HepG2 (cell line): ENCODE measurements around the gene TUBB3. TPM values are rescaled to one million over a fixed set of nuclear protein-coding genes. Genes with fewer than 3 reads are reported as not detected.

Experiments
- ARID5B ChIP-seq: IDR thresholded peaks from 2 replicates; pipeline ENCODE4 v1.4.0; 2020; ENCODE audit warnings: mild to moderate bottlenecking, missing genetic modification reagents
- FOXO1 ChIP-seq: sonication (generic); formaldehyde crosslinking; IDR thresholded peaks from 2 replicates; pipeline ENCODE4 v1.4.0; 2020; ENCODE audit warnings: missing genetic modification reagents
- GLI4 ChIP-seq: sonication (generic); formaldehyde crosslinking; IDR thresholded peaks from 2 replicates; pipeline ENCODE4 v1.5.1; 2020; ENCODE audit warnings: missing genetic modification reagents, mild to moderate bottlenecking, moderate library complexity, borderline replicate concordance
- HES4 ChIP-seq: sonication (generic); formaldehyde crosslinking; IDR thresholded peaks from 2 replicates; pipeline ENCODE4 v1.9.0; 2021; ENCODE audit warnings: mild to moderate bottlenecking, missing genetic modification reagents, borderline replicate concordance
- KAT8 ChIP-seq: IDR thresholded peaks from 2 replicates; pipeline ENCODE4 v1.6.1; 2016; ENCODE audit warnings: missing genetic modification reagents, missing compliant biosample characterization
- KDM4B ChIP-seq: sonication (generic); formaldehyde crosslinking; IDR thresholded peaks from 2 replicates; pipeline ENCODE4 v1.4.0; 2020; ENCODE audit warnings: missing genetic modification reagents
- KDM5B ChIP-seq: sonication (generic); formaldehyde crosslinking; IDR thresholded peaks from 2 replicates; pipeline ENCODE4 v1.4.0; 2020; ENCODE audit warnings: missing genetic modification reagents, mild to moderate bottlenecking, borderline replicate concordance
- KMT2B ChIP-seq: IDR thresholded peaks from 2 replicates; pipeline ENCODE4 v1.6.1; 2016; ENCODE audit warnings: missing genetic modification reagents, missing compliant biosample characterization
- MAFK ChIP-seq, 2 experiments: IDR thresholded peaks in 1 of 2; conservative IDR thresholded peaks in 1 of 2; 2 replicates each; pipeline ENCODE4 v1.6.1; 2011; ENCODE audit warnings: improper control_type of control experiment in 2 of 2, low read length in 2 of 2
- MTF2 ChIP-seq: sonication (generic); formaldehyde crosslinking; IDR thresholded peaks from 2 replicates; pipeline ENCODE4 v1.5.0; 2020; ENCODE audit warnings: missing genetic modification reagents, borderline replicate concordance
- NFE2L1 ChIP-seq: sonication (generic); formaldehyde crosslinking; IDR thresholded peaks from 2 replicates; pipeline ENCODE4 v1.4.0; 2020; ENCODE audit warnings: missing genetic modification reagents, mild to moderate bottlenecking, borderline replicate concordance
- RBFOX2 ChIP-seq: fragments of 200-400 bp; formaldehyde crosslinking; IDR thresholded peaks from 2 replicates; pipeline ENCODE4 v1.6.1; 2017; ENCODE audit warnings: low read depth, mild to moderate bottlenecking, low read length
- RXRA ChIP-seq: sonication (generic); formaldehyde crosslinking; IDR thresholded peaks from 2 replicates; pipeline ENCODE4 v1.5.1; 2020; ENCODE audit warnings: missing genetic modification reagents
- SMARCC2 ChIP-seq: fragments of 450-650 bp; IDR thresholded peaks from 2 replicates; pipeline ENCODE4 v1.6.1; 2017; ENCODE audit warnings: antibody characterized with exemption, mild to moderate bottlenecking
- SNAPC2 ChIP-seq: sonication (generic); formaldehyde crosslinking; IDR thresholded peaks from 2 replicates; pipeline ENCODE4 v1.8.1; 2022; ENCODE audit warnings: mild to moderate bottlenecking, missing genetic modification reagents
- SRSF1 ChIP-seq: fragments of 200-400 bp; formaldehyde crosslinking; optimal IDR thresholded peaks from 2 replicates; pipeline ENCODE3; 2017; ENCODE audit warnings: mild to moderate bottlenecking, low read depth, low read length, moderate library complexity
- TBP ChIP-seq: sonication (generic); formaldehyde crosslinking; IDR thresholded peaks from 2 replicates; pipeline ENCODE4 v1.5.0; 2020; ENCODE audit warnings: missing genetic modification reagents
- TRIM24 ChIP-seq: sonication (generic); formaldehyde crosslinking; IDR thresholded peaks from 2 replicates; pipeline ENCODE4 v1.8.0; 2022; ENCODE audit warnings: mild to moderate bottlenecking, missing genetic modification reagents
- ZBTB34 ChIP-seq: sonication (generic); formaldehyde crosslinking; IDR thresholded peaks from 2 replicates; pipeline ENCODE4 v1.8.0; 2022; ENCODE audit warnings: mild to moderate bottlenecking, missing genetic modification reagents
- ZNF235 ChIP-seq: sonication (generic); formaldehyde crosslinking; IDR thresholded peaks from 2 replicates; pipeline ENCODE4 v1.8.1; 2023; ENCODE audit warnings: mild to moderate bottlenecking, missing genetic modification reagents, borderline replicate concordance
- ZNF251 ChIP-seq: sonication (generic); formaldehyde crosslinking; IDR thresholded peaks from 2 replicates; pipeline ENCODE4 v1.9.0; 2021; ENCODE audit warnings: mild to moderate bottlenecking, missing genetic modification reagents
- ZNF383 ChIP-seq: sonication (generic); formaldehyde crosslinking; IDR thresholded peaks from 2 replicates; pipeline ENCODE4 v1.4.0; 2020; ENCODE audit warnings: missing genetic modification reagents, mild to moderate bottlenecking, borderline replicate concordance
- ZNF431 ChIP-seq: sonication (generic); formaldehyde crosslinking; IDR thresholded peaks from 2 replicates; pipeline ENCODE4 v1.9.0; 2022; ENCODE audit warnings: missing genetic modification reagents, low read depth, mild to moderate bottlenecking, borderline replicate concordance
- polyA plus RNA-seq, 8 experiments: library from polyadenylated mRNA; depleted of rRNA in 3 of 8; stranded (reverse) in 7 of 8; unstranded in 1 of 8; fragments of >200 nt; fragmentation: Illumina TruSeq in 4 of 8; extraction: Trizol in 4 of 8; gene quantifications; 2 replicates each; pipeline versions ENCODE4 v1.2.1 to v1.2.3, GENCODE V29; 2011 to 2016; ENCODE audit warnings: low read depth in 4 of 8, missing spikeins in 1 of 8, mixed read lengths in 1 of 8; ENCODE audit not compliant: insufficient read depth in 1 of 8
- total RNA-seq, 5 experiments: library from RNA; depleted of rRNA; stranded (reverse); fragments of >200 nt; fragmentation: Illumina TruSeq; extraction: Trizol; gene quantifications; 2 replicates each; pipeline ENCODE4 v1.2.3, GENCODE V29; 2016; ENCODE audit warnings: low read depth in 1 of 5
- TF ChIP-seq, protein P1 (sequence below): sonication (generic); formaldehyde crosslinking; IDR thresholded peaks from 2 replicates; pipeline ENCODE4 v1.4.0; 2020; ENCODE audit warnings: missing genetic modification reagents

The TUBB3 gene
- total and polyA plus RNA-seq, 2 of the 13 experiments (the other 11 are each of a cell fraction or from before 2014, with no cell fraction given): 110 to 185 TPM

DNA sequence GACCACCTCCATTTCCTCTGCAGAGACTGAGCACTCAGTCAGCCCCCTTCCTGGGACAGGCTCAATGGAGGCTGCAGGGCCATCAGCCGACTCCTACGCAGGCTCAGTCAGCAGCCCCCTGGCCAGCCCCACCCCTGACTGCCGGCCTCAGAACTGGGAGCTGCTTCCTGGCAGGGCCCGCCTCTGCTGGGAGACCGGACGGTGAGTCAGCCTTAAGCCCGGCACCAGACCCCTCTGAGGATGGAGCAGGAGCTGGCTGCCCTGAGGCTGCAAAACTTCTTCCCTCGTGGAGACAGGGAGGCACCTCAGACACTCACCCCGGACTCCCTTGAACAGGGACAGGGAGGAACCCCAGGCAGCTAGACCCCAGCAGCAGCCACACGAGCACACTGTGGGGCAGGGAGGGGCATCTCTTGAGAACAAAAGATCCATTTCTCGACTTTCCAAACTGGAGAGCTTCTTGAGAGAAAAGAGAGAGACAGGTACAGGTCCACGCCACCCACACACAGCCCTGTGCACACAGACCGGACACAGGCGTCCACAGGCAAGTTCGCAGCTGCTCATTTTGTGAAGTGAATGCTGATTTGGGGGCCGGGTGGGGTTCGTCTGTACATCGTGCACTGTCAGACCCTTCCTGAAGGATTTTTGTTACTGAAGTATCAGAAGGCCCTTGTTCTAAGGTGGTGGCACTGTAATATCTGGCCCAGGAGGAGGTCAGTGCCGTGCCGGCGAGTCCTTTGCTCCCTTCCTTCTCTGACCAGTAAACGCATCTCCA is 1.3 kb upstream of the TUBB3 start (continued):
- TF ChIP-seq ARID5B (peak; percentile 49; the same call in 1 of the 2 replicates), ZNF431 (CRISPR knock-in tag) (0 out of 2 replicates have a peak, but pooled peaks have one; percentile 50), RBFOX2 (peak; percentile 66), KDM5B (CRISPR knock-in tag) (no peak), MAFK (conservative IDR thresholded peaks at IDR 0.05 in 1 of 2, IDR thresholded peaks at IDR 0.05 in 1 of 2; ENCODE audit: low read length in 2 of 2) (0 out of 4 replicates have a peak, but pooled peaks of 1 of the 2 experiments have one; percentile 41), KMT2B (CRISPR knock-in tag) (peak; percentile 67), TRIM24 (no peak), TBP (CRISPR knock-in tag) (no peak), SNAPC2 (0 out of 2 replicates have a peak, but pooled peaks have one; percentile 21), ZBTB34 (peak; percentile 58; the same call in 1 of the 2 replicates), KDM4B (CRISPR knock-in tag) (peak; percentile 84), MTF2 (CRISPR knock-in tag) (peak; percentile 90; the same call in 1 of the 2 replicates), ZNF383 (CRISPR knock-in tag) (no peak), ZNF251 (CRISPR knock-in tag) (no peak), GLI4 (CRISPR knock-in tag) (peak; percentile 13; the same call in 1 of the 2 replicates), KAT8 (CRISPR knock-in tag) (peak; percentile 68), NFE2L1 (CRISPR knock-in tag) (peak; percentile 76; the same call in 1 of the 2 replicates), SRSF1 (peak; percentile 23), HES4 (CRISPR knock-in tag) (no peak), ZNF235 (CRISPR knock-in tag) (0 out of 2 replicates have a peak, but pooled peaks have one; percentile 4), FOXO1 (peak; percentile 41; the same call in 1 of the 2 replicates), SMARCC2 (no peak), RXRA (CRISPR knock-in tag) (peak; percentile 56)
- TF ChIP-seq, protein P1, sequence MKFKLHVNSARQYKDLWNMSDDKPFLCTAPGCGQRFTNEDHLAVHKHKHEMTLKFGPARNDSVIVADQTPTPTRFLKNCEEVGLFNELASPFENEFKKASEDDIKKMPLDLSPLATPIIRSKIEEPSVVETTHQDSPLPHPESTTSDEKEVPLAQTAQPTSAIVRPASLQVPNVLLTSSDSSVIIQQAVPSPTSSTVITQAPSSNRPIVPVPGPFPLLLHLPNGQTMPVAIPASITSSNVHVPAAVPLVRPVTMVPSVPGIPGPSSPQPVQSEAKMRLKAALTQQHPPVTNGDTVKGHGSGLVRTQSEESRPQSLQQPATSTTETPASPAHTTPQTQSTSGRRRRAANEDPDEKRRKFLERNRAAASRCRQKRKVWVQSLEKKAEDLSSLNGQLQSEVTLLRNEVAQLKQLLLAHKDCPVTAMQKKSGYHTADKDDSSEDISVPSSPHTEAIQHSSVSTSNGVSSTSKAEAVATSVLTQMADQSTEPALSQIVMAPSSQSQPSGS (CRISPR knock-in tag): 0 out of 2 replicates have a peak, but pooled peaks have one; percentile 35
